Memory B cell (primary cell): Measurements from ENCODE around the gene STAT5A.
A peak's percentile ranks its signal among the peaks of the same experiment; 100 is the strongest.
"Not testable (repeated sequence)": the region's sequence is repeated elsewhere in the genome, so short reads cannot be mapped to it uniquely, and the experiment has no call there.

Experiments
- ATAC-seq: fragments of 150-1000 bp; cut with Tn5 transposase; 2 replicates; pipeline ENCODE4 v1.10.0; 2021; ENCODE audit warnings: low read depth, mild to moderate bottlenecking, moderate library complexity
- DNase-seq, 2 donors: peaks; one replicate each; pipeline ENCODE4 v3.0.0; 2022; ENCODE audit warnings: low spot score in 2 of 2
- H3K27ac Mint-ChIP-seq: one replicate; pipeline ENCODE4 v1.8.0; 2022; ENCODE audit warnings: mild to moderate bottlenecking, moderate library complexity, mixed read lengths
- H3K27me3 Mint-ChIP-seq: one replicate; pipeline ENCODE4 v1.8.0; 2022; ENCODE audit warnings: mixed read lengths
- H3K36me3 Mint-ChIP-seq: one replicate; pipeline ENCODE4 v1.8.0; 2022; ENCODE audit warnings: mild to moderate bottlenecking, mixed read lengths
- H3K4me1 Mint-ChIP-seq: one replicate; pipeline ENCODE4 v1.8.0; 2022; ENCODE audit warnings: mixed read lengths
- H3K4me3 Mint-ChIP-seq: one replicate; pipeline ENCODE4 v1.8.0; 2022; ENCODE audit warnings: mild to moderate bottlenecking, moderate library complexity, mixed read lengths
- H3K9me3 Mint-ChIP-seq: one replicate; pipeline ENCODE4 v1.8.0; 2022; ENCODE audit warnings: mixed read lengths

Gene STAT5A

GRCh38 chr17:42312035-42312284 is 23.7 kb downstream of the STAT5A start:
- Mint-ChIP-seq H3K4me3 (peak overlapping the region; percentile 70), H3K9me3 (no peaks in the 10 kb centered on the region), H3K27ac (no peak overlapping the region), H3K27me3 (no peaks in the 10 kb centered on the region), H3K4me1 (peaks cover 28% of the 10 kb centered on the region), H3K36me3 (peaks cover 24% of the 10 kb centered on the region)
- ATAC-seq, result no peak
- no peak for DNase-seq

- ATAC-seq (peak; percentile 60), DNase-seq (peak; percentile 71 to 77)
- no peak overlapping the region for H3K27ac Mint-ChIP-seq
- no peaks in the 10 kb centered on the region for H3K9me3 Mint-ChIP-seq
- H3K4me3 Mint-ChIP-seq, result peak overlapping the region; percentile 70
- peaks cover 31% of the 10 kb centered on the region for H3K4me1 Mint-ChIP-seq
- H3K27me3 Mint-ChIP-seq, result no peaks in the 10 kb centered on the region
- peaks cover 22% of the 10 kb centered on the region for H3K36me3 Mint-ChIP-seq
Measured at GRCh38 chr17:42312285-42313130, 24.2 kb downstream of the STAT5A start.

GRCh38 chr17:42313389-42313772 is 25.1 kb downstream of the STAT5A start:
- Mint-ChIP-seq H3K4me3 (no peak overlapping the region), H3K27me3 (no peaks in the 10 kb centered on the region), H3K9me3 (no peaks in the 10 kb centered on the region), H3K27ac (no peak overlapping the region), H3K36me3 (peaks cover 18% of the 10 kb centered on the region), H3K4me1 (peaks cover 31% of the 10 kb centered on the region)
- DNase-seq (no peak), ATAC-seq (no peak)

GRCh38 chr17:42313773-42314566 is 25.7 kb downstream of the STAT5A start:
- ATAC-seq (no peak), DNase-seq (no peak)
- Mint-ChIP-seq H3K9me3 (no peaks in the 10 kb centered on the region), H3K4me1 (peaks cover 31% of the 10 kb centered on the region), H3K27ac (no peak overlapping the region), H3K36me3 (peaks cover 15% of the 10 kb centered on the region), H3K27me3 (no peaks in the 10 kb centered on the region), H3K4me3 (no peak overlapping the region)

- Mint-ChIP-seq H3K4me1 (peaks cover 34% of the 10 kb centered on the region), H3K9me3 (no peaks in the 10 kb centered on the region), H3K4me3 (peak overlapping the region; percentile 45), H3K27me3 (no peaks in the 10 kb centered on the region), H3K36me3 (peaks cover 11% of the 10 kb centered on the region), H3K27ac (peak overlapping the region; percentile 60)
- ATAC-seq, result peak; percentile 87
- DNase-seq, result peak; percentile 34 to 65
Measured at GRCh38 chr17:42315402-42316156, 27.3 kb downstream of the STAT5A start.

GRCh38 chr17:42316755-42317154 is 28.5 kb downstream of the STAT5A start:
- H3K9me3 Mint-ChIP-seq, result no peaks in the 10 kb centered on the region
- peaks cover 31% of the 10 kb centered on the region for H3K4me1 Mint-ChIP-seq
- H3K4me3 Mint-ChIP-seq, result no peak overlapping the region
- DNase-seq (no peak), ATAC-seq (no peak)
- peaks cover 14% of the 10 kb centered on the region for H3K36me3 Mint-ChIP-seq
- H3K27ac Mint-ChIP-seq, result no peak overlapping the region
- H3K27me3 Mint-ChIP-seq, result no peaks in the 10 kb centered on the region

GRCh38 chr17:42317266-42317845 is 29.1 kb downstream of the STAT5A start:
- no peak overlapping the region for H3K27ac Mint-ChIP-seq
- ATAC-seq (no peak), DNase-seq (no peak)
- H3K9me3 Mint-ChIP-seq, result no peaks in the 10 kb centered on the region
- H3K4me3 Mint-ChIP-seq, result no peak overlapping the region
- peaks cover 28% of the 10 kb centered on the region for H3K4me1 Mint-ChIP-seq
- peaks cover 19% of the 10 kb centered on the region for H3K36me3 Mint-ChIP-seq
- no peaks in the 10 kb centered on the region for H3K27me3 Mint-ChIP-seq

- Mint-ChIP-seq H3K36me3 (peaks cover 19% of the 10 kb centered on the region), H3K4me1 (peaks cover 31% of the 10 kb centered on the region)
- not testable (repeated sequence) for H3K4me3 Mint-ChIP-seq, H3K27ac Mint-ChIP-seq, H3K9me3 Mint-ChIP-seq, ATAC-seq, H3K27me3 Mint-ChIP-seq, DNase-seq
Measured at GRCh38 chr17:42317967-42318366, 29.7 kb downstream of the STAT5A start.

GRCh38 chr17:42321555-42321954 is 33.3 kb downstream of the STAT5A start:
- H3K4me3 Mint-ChIP-seq, result no peak overlapping the region
- peak overlapping the region; percentile 70 for H3K27ac Mint-ChIP-seq
- H3K36me3 Mint-ChIP-seq, result peaks cover 21% of the 10 kb centered on the region
- H3K9me3 Mint-ChIP-seq, result no peaks in the 10 kb centered on the region
- DNase-seq (no peak), ATAC-seq (no peak)
- H3K27me3 Mint-ChIP-seq, result no peaks in the 10 kb centered on the region
- peaks cover 19% of the 10 kb centered on the region for H3K4me1 Mint-ChIP-seq

- peak; percentile 92 to 94 for DNase-seq
- H3K4me3 Mint-ChIP-seq, result no peak overlapping the region
- H3K27ac Mint-ChIP-seq, result no peak overlapping the region
Measured at GRCh38 chr17:42322382-42323267, 34.3 kb downstream of the STAT5A start.

GRCh38 chr17:42323268-42323773 is 35.0 kb downstream of the STAT5A start:
- no peaks in the 10 kb centered on the region for H3K27me3 Mint-ChIP-seq
- H3K36me3 Mint-ChIP-seq, result peaks cover 20% of the 10 kb centered on the region
- DNase-seq, result no peak
- H3K4me1 Mint-ChIP-seq, result peaks cover 15% of the 10 kb centered on the region
- ATAC-seq, result no peak
- no peaks in the 10 kb centered on the region for H3K9me3 Mint-ChIP-seq
- H3K4me3 Mint-ChIP-seq, result no peak overlapping the region
- no peak overlapping the region for H3K27ac Mint-ChIP-seq

More at GRCh38 chr17:42322382-42323267, 34.3 kb downstream of the STAT5A start:
- no peaks in the 10 kb centered on the region for H3K9me3 Mint-ChIP-seq
- peaks cover 20% of the 10 kb centered on the region for H3K36me3 Mint-ChIP-seq
- peak; percentile 99 for ATAC-seq
- H3K4me1 Mint-ChIP-seq, result peaks cover 15% of the 10 kb centered on the region
- H3K27me3 Mint-ChIP-seq, result no peaks in the 10 kb centered on the region

GRCh38 chr17:42325026-42325425 is 36.7 kb downstream of the STAT5A start:
- DNase-seq (no peak), ATAC-seq (no peak)
- Mint-ChIP-seq H3K27me3 (no peaks in the 10 kb centered on the region), H3K9me3 (no peaks in the 10 kb centered on the region), H3K4me1 (peaks cover 9% of the 10 kb centered on the region), H3K27ac (no peak overlapping the region), H3K4me3 (no peak overlapping the region), H3K36me3 (peaks cover 21% of the 10 kb centered on the region)
